Neutrophil (primary cell): Measurements from ENCODE around the gene EXT2.

Source experiments
- H3K27ac ChIP-seq: fragments of 200-600 bp; sonication (generic); 2 replicates; pipeline ENCODE4 v1.5.1; 2016; ENCODE audit warnings: mild to moderate bottlenecking, moderate library complexity
- H3K27me3 ChIP-seq: fragments of 200-600 bp; sonication (generic); 2 replicates; pipeline ENCODE4 v1.6.0; 2016; ENCODE audit warnings: mild to moderate bottlenecking
- H3K36me3 ChIP-seq: fragments of 200-600 bp; sonication (generic); 2 replicates; pipeline ENCODE4 v1.5.1; 2017
- H3K4me1 ChIP-seq, 2 experiments: fragments of 200-600 bp in 1 of 2; sonication (generic) in 1 of 2; 1 replicate in 1 of 2; 2 replicates in 1 of 2; pipeline versions ENCODE4 v1.5.1 to v1.6.1; 2013 to 2016; ENCODE audit warnings: low read depth in 1 of 2, low read length in 1 of 2, mild to moderate bottlenecking in 1 of 2, moderate library complexity in 1 of 2; ENCODE audit not compliant: control insufficient read depth in 1 of 2, insufficient read depth in 1 of 2
- H3K4me3 ChIP-seq, 2 experiments: fragments of 200-600 bp in 1 of 2; sonication (generic) in 1 of 2; 1 replicate in 1 of 2; 2 replicates in 1 of 2; pipeline ENCODE4 v1.5.1; 2013 to 2016; ENCODE audit warnings: low read depth in 1 of 2, low read length in 1 of 2, mild to moderate bottlenecking in 1 of 2, moderate library complexity in 1 of 2
- H3K9me3 ChIP-seq: fragments of 200-600 bp; sonication (generic); 2 replicates; pipeline ENCODE4 v1.5.1; 2016
- TF ChIP-seq, protein P1 (sequence below): fragments of 200-600 bp; sonication (generic); IDR thresholded peaks from 2 replicates; pipeline ENCODE4 v1.5.1; 2016; ENCODE audit warnings: antibody characterized with exemption

The EXT2 gene

DNA sequence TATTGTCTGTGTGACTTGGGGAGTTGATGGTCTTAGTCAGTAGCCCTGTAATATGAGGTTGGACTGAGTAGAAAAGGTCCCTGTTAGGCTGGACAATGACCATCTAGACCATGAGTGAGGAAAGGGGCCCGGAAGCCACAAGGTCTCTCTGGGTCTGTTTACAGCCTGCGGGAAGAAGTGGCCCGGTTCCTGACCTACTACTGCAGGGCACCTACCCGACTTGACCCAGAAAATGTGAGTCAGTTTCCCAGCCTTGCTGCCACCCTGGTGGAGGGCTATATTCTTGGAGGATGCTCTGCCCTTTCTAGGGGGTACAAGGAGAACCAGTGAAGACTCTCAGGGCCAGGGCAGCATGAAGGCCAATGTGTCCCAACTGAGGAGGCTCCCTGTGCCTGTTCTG, 44.3 kb upstream of the EXT2 start:
- no peaks in the 10 kb centered on the region for H3K4me1 ChIP-seq
- H3K36me3 ChIP-seq, result no peaks in the 10 kb centered on the region
- H3K4me3 ChIP-seq, result no peak overlapping the region
- TF ChIP-seq, protein P1, sequence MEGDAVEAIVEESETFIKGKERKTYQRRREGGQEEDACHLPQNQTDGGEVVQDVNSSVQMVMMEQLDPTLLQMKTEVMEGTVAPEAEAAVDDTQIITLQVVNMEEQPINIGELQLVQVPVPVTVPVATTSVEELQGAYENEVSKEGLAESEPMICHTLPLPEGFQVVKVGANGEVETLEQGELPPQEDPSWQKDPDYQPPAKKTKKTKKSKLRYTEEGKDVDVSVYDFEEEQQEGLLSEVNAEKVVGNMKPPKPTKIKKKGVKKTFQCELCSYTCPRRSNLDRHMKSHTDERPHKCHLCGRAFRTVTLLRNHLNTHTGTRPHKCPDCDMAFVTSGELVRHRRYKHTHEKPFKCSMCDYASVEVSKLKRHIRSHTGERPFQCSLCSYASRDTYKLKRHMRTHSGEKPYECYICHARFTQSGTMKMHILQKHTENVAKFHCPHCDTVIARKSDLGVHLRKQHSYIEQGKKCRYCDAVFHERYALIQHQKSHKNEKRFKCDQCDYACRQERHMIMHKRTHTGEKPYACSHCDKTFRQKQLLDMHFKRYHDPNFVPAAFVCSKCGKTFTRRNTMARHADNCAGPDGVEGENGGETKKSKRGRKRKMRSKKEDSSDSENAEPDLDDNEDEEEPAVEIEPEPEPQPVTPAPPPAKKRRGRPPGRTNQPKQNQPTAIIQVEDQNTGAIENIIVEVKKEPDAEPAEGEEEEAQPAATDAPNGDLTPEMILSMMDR, result no peak
- H3K27ac ChIP-seq, result no peak overlapping the region
- H3K27me3 ChIP-seq, result peaks cover 4% of the 10 kb centered on the region
- no peaks in the 10 kb centered on the region for H3K9me3 ChIP-seq

GRCh38 chr11:44057340-44057739, 38.1 kb upstream of the EXT2 start:
- no peak overlapping the region for H3K27ac ChIP-seq
- H3K4me3 ChIP-seq, result no peak overlapping the region
- H3K27me3 ChIP-seq, result no peaks in the 10 kb centered on the region
- H3K4me1 ChIP-seq, result no peaks in the 10 kb centered on the region
- H3K36me3 ChIP-seq, result no peaks in the 10 kb centered on the region
- TF ChIP-seq, protein P1, result no peak
- no peaks in the 10 kb centered on the region for H3K9me3 ChIP-seq

DNA sequence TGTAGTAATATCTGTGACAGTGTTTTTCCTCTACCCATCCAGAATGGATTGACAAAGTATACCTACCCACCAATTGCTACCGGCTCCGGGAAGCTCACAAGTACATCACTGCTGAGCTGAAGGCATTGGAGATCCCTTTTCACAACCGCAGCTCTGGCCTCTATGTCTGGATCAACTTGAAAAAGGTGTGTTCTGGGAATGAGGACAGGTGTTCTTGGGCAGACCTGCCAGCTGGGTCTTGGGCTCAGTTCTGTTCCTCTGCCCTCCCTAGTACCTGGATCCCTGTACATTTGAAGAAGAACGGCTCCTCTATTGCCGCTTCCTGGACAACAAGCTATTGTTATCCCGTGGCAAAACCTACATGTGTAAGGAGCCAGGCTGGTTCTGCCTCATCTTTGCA, 37.2 kb upstream of the EXT2 start:
- H3K4me3 ChIP-seq, result no peak overlapping the region
- no peaks in the 10 kb centered on the region for H3K4me1 ChIP-seq
- TF ChIP-seq, protein P1, result no peak
- no peaks in the 10 kb centered on the region for H3K36me3 ChIP-seq
- no peaks in the 10 kb centered on the region for H3K9me3 ChIP-seq
- no peak overlapping the region for H3K27ac ChIP-seq
- H3K27me3 ChIP-seq, result no peaks in the 10 kb centered on the region

DNA sequence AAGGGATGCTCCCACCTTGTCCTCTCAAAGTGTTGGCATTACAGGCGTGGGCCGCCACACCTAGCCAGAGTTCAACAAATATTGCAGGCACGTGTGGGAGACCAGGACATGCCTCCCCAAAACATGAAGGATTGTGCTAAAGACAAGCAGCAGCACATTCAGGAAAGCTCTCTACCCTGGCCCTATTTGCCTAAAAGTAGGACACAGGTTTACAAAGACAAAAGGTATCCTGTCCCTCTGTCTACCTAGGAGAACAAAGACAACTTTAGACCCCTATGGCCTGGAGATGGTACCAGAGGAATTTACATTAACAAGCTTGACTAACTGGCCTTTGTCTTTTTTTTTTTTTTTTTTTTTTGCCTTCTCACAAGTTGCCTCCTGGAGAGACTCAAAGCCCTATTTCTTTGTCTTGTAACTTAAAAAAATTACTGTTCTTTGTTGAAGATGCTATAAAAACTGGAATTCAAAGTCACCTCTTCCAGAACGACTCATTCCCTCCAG, 30.3 kb upstream of the EXT2 start:
- no peaks in the 10 kb centered on the region for H3K36me3 ChIP-seq
- peak overlapping the region in 1 of 2 experiments; percentile 70 for H3K4me3 ChIP-seq
- TF ChIP-seq, protein P1, result no peak
- H3K27me3 ChIP-seq, result peaks cover 6% of the 10 kb centered on the region
- H3K27ac ChIP-seq, result no peak overlapping the region
- H3K9me3 ChIP-seq, result no peaks in the 10 kb centered on the region
- peaks cover 12 to 17% of the 10 kb centered on the region in 2 experiments for H3K4me1 ChIP-seq

DNA sequence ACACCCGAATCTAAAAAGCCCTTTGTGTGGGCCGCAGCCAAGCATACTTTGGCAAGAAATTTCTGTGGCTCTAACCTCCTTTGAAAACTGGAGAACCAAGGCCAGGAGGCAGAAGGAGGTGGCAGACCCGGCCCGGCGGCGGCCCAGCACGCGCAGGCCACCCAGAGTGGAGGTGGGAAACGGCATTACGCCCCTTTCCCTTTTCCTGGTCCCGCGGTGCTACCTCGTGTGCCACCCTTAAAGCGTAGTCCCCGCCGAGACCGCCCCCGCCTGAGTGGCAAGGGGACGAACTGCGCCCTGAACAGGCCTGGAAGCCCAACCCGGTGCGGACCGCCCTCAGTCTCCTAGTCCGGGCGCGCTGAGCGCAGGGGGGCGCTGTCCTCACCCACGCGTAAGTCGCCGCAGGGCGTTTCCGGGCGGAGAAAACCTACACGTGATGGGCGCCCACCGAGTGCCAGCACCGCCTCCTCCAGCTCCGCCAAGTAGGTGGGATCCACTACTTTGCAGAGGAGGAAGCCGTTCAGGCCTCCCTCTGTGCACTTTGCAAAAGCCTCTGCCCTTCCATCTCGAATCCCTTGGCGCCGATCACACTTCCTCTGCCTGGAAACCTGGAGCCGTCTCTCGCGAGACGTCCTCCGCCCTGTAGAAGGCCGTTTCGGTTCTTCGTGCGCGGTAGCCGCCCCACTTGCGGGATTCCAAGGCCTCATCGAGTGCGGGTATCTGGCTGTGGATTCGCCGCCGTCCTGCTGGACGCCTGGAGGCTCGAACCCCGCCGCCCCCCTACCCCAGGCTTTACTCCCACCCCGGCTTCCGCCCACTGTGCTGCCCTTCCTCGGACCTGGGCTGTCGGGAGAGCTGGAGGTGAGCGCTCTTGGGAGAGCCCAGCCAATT, 29.4 kb upstream of the EXT2 start, which contains the start of gene ACCS:
Gene ACCS (plus strand): TSS at position 430 of the 891 bp plus-strand sequence. CDS start 1,358 bp downstream, outside the sequence.
- peak within 1 kb of the TSS; percentile 57 to 70 for H3K4me3 ChIP-seq
- TF ChIP-seq, protein P1, result no peak
- peaks cover 12 to 17% of the 10 kb centered on the region in 2 experiments for H3K4me1 ChIP-seq
- H3K27me3 ChIP-seq, result peaks cover 6% of the 10 kb centered on the region
- no peaks in the 10 kb centered on the region for H3K36me3 ChIP-seq
- no peaks in the 10 kb centered on the region for H3K9me3 ChIP-seq
- H3K27ac ChIP-seq, result peak within 1 kb of the TSS; percentile 76
